GM19328 (cell line): ENCODE measurements around the gene SMAD3.
"Not testable (repeated sequence)": the region's sequence is repeated elsewhere in the genome, so short reads cannot be mapped to it uniquely, and the experiment has no call there.

Experiments used
- ATAC-seq: cut with Tn5 transposase; IDR thresholded peaks from one replicate; pipeline ENCODE4 v1.9.1; 2021; ENCODE audit warnings: mild to moderate bottlenecking, moderate library complexity; ENCODE audit not compliant: unreplicated experiment

SMAD3 gene

DNA sequence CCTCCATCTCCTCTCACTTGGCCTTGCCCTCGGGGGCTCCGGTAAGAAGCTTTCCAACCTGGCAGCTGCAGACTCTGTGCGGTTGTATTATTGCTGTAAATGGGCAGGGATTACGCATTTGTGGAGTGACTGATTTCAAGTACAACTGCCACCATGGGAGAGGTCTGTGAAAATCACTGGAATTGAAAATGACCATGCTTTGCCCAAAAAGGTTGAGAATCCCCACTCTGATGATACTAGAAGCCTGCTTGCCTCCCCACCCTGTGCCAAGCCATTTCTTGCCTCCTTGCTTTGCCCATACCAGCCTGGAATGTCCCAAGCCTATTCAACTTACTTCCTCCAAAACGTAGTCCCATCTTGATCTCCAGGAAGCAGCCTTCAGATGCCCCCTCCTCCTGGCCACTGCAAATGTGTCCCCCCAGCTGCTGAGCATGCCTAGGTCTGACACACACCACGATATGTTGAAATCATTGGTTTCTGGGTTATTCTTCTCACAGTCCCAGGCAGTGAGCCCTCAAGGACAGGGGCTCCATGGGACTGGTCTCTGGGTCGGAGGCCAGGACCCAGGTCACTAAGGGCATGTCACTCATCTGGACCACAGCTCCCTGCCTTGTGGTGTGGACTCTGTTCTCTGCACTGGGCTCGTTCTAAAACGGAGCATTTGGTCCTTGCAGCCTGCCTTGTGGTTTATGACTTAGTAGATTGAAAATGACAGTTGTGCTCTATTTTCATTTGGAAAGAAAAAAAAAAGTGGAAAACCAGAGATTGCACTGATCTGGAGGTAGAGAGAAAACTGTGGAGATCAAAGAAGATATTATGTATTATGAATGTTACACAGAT is 42.9 kb downstream of the SMAD3 start:
- no peak for ATAC-seq

DNA sequence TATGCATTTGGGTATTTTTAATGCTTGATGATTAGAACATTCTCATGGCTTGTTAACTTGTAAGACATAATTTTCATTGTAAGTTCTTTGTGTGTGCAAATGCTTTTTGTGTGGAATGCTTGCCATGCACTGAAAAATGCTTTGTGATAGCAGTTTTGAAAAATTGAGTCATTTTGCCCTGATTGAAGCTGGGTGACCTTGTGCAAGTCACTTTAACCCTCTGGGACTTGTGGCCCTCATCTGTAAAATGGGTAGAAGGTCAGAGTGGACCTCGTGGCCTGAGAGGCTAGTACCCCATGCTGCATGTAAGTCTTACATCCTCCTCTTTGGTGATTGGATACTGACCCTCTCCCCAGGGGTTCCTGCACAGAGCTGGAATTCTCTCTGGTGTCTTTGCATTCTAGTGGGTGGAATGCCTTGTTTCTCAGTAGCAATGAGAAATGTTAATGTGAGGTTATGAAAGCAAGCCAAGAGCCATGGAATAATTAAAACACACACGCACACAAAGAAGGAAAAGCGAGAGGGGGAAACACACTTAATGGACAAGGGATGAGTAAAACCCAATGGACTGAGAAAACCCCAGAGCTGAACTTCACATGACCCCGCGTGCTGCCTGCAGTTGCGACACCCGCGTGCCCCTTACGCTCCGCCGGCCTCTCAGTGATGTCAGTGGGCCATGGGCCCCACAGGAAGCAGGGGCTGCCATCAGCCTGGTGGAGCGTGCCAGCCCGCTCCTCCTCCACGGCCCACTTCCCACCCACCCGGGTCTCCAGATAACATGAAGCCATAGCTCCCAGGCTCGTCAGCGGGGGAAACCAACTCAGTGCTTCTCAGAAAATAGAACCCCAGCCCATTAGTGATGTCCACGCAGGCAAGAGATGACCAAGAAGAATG is 44.0 kb downstream of the SMAD3 start:
- no peak for ATAC-seq

DNA sequence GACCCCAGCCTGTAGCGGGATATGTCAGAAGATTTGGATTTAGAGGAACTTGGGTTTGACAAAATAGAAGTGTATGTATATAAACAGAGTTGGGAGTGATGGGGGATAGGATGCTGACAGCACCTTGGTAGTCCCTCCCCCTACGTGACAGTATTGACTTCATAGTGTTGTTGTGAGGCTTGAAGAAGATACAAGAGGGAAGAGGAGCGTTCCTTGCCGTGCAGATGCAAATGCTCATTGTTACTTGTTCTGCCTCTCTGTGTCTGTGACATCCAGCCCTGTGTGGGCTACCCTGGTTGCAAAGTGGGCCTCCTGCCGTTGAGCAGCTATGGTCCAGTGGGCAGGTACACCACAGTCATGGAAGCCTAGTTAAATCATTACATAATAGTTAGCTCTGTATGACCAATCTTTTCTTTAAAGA is 45.0 kb downstream of the SMAD3 start:
- no peak for ATAC-seq

DNA sequence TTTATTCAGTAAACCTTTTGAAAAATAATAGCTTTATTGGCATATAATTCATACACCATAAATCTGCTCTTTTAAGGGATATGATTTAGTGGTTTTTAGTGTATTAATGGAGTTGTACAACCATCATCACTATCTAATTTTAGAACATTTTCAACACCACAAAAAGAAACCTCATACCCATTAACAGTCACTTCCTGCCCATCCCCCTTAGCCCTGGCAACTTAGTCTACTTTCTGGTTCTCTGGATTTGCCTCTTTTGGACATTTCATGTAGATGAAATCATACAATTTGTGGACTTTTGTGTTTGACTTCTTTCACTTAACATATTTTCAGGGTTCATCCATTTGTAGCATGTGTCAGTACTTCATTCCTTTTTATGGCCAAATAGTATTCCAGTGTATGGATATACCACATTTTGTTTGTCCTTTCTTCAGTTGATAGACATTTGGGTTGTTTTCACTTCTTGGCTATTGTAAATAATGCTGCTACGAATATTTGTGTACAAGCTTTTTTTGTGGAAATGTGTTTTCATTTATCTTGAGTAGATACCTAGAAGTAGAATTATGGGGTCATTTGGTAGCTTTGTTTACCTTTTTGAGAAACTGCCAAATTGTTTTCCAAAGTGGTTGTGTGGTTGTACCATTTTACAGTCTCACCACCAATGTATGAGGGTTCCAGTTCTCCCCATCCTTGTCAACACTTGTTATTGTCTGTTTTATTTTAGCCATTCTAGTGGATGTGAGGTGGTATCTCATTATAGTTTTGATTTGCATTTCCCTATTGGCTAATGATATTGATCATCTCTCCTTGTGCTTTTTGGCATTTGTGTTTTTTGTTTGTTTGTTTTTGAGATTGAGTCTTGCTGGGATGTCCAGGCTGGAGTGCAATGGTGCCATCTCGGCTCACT is 45.8 kb downstream of the SMAD3 start:
- ATAC-seq = no peak

DNA sequence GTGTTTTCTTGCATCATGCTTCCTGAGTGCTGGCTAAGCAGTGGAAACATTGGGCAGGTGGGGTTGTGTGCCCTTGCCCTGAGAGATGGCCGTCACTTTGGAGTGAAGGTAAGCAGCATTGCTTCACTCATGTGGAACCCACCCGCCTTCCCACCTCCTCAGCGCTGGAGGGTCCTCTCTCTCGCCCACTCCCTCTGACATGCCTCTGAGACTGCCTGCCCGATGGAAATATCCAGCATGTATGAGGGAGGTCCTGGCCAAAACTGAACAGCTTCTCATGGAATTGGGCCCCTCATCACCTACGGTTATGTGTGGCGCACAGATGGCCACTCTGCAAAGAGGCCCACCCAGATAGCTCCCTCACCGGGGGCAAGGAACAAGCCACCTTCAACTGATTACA is 48.6 kb downstream of the SMAD3 start:
- ATAC-seq = no peak

DNA sequence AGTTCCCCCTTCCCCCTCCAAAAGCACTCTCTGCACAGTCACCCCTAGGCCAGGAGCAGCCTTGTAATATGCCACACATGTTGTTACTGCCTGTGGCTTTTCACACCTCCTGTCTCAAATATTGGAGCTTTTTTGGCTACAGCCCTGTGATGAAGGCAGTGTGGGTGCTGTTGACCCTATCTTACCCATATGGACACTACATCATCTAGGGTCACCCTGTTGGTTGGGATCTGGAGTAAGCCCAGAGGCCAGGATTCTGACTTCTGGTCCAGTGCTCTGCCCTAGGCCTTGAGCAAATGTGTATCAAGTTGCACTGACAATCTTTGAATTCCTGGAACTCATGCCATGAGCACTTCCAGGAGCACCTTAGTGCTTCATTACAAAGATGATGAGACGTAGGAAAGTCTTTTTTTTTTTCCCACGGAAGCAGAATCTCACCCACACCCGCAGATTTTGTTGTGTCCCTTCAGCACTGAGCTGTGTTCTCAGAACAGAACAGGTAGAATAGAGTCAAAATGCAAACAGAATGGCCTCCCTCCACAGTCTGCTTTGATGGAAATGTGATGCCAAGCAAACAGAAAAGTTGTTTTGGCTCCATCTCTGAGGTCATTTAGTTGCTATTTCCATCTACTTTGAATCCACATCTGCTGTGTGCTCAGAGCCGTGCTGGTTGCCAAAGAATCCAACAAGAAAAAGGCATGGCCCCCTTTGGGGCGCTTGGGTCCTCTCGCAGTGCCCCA is 49.6 kb downstream of the SMAD3 start:
- ATAC-seq = no peak

DNA sequence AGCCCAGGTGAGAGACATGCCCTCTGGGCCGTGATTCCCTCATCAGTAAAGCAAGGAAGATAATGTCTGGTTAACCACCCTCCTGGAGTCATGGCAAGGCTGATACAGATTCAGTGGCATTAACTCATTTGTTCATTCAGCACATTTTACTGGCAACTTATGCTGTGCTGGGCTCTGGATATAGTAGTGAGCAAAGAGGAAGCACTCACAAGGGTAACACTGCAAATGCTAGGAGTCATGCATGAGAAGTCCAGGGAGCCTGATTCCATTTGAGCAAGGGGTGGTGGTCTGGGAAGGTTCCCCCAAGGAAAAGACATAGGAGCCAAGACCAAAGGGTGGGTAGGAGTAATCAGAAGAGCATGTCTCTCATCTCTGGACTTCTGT is 50.2 kb downstream of the SMAD3 start:
- ATAC-seq = no peak

DNA sequence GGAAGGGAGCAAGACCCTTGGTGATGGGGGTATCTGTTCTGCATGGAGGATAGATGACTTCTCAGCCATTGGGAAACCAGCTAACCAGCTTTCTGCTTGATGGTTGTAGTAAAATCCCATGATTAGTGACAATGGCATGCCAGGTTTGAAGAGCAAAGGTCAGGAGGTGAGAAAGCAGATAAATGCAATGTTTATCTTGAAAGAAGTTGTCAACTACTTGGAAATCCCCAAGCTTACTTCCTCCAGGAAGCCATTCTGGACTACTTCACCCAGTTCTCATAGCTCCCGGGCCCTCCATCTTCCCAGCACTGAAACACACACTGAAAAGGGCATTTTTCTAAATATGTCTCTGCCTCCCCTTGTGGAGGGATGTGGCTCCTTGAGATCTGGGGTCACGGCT is 51.3 kb downstream of the SMAD3 start:
- no peak for ATAC-seq

DNA sequence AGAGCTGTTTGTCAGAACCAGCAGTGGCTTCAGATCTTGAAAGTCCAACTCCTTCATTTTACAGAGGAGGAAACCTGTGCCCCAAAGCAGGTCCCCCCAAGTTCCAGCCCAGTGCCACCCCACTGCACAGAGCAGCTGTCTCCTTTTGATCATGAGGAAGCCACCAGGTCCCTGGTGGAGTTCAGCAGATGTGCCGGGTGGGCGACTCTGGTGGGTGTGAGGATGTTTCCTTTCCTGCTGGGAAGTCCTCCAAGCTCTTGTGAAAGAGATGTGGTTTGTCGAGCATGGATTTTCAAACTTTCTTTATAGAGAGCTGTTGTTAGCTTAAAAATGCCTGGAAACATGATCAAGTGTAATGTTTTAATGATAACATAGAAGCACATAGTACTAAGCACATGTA is 52.0 kb downstream of the SMAD3 start:
- no peak for ATAC-seq

DNA sequence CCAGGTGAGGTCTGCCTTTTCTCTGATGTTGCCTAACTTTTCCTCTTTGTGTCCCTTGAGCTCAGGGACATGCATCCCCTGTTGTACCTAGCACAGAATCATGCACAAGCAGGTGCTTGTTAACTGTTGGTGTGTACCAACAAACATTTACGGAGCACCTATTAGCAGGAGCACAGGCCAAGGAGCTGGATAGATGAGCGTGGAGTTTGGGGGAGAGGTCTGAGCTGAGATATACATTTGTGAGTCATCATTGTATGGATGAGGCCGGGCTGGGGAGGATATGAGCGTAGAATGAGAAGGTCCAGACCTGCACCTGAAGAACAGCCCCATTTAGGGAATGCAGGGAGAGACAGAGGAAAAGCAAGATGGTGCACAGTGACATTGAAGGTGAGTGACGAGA is 53.4 kb downstream of the SMAD3 start:
- ATAC-seq = no peak

DNA sequence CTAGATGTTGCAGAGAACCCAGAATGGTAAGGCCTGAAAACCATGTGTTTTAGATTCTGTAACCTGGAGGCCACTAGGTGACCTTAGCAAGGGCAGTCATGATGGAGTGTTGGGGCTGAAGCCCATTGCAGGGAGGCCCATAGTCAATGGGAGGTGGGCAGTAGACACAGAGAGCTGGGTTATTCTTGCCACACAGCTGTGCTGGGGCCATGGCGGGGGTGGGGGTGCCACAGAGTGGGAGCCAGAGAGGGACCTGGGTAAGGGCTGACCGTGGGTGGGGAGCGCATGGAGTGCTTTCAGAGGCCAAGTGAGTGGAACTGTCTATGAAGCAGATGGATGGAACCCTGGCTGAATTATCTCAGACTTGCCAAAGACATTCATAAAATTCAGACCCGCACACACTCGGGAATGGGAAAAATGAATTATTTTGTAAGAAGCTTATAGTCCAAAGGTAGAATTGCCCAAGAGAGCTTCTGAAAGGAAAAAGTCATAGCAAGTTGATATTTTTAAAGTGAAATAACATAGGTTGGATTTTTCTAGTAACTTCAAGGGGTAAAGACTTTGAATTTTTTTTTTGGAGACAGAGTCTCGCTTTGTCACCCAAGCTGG is 53.9 kb downstream of the SMAD3 start:
- no peak for ATAC-seq

DNA sequence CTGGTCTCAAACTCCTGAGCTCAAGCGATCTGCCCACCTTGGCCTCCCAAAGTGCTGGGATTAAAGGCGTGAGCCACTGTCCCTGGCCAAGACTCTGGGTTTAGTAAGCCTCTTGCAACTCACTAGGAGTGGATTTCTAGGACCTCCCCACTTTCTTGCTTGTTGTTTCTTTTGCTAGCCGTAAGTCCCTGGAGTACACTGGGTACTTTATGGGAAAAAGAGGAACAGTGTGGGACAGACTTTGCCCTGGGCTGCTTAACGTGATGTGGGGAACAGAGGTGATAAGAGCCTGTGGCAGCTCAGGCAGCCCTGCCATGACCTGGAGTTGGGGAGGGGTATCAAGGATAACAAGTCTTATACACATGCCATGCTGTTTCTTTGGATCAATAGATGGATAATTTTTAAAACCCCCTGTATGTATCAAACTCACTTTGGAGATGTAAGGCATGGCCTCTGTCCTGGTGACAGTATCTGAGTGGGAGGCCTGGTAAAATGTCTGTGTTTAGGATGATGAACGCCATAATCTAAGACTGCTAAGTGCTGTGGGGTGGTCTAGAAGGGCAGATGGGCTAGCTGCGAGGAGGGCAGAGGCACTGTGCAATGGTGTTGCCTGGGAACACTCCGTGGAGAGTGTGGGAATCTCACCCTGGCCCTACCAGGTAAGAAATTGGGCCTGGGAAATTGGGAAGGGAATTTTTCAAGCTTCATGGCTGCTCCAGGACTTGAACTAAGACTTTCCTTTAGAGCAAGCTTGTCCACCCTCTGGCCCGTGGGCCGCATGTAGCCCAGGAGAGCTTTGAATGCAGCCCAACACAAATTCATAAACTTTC is 54.8 kb downstream of the SMAD3 start:
- ATAC-seq = no peak

DNA sequence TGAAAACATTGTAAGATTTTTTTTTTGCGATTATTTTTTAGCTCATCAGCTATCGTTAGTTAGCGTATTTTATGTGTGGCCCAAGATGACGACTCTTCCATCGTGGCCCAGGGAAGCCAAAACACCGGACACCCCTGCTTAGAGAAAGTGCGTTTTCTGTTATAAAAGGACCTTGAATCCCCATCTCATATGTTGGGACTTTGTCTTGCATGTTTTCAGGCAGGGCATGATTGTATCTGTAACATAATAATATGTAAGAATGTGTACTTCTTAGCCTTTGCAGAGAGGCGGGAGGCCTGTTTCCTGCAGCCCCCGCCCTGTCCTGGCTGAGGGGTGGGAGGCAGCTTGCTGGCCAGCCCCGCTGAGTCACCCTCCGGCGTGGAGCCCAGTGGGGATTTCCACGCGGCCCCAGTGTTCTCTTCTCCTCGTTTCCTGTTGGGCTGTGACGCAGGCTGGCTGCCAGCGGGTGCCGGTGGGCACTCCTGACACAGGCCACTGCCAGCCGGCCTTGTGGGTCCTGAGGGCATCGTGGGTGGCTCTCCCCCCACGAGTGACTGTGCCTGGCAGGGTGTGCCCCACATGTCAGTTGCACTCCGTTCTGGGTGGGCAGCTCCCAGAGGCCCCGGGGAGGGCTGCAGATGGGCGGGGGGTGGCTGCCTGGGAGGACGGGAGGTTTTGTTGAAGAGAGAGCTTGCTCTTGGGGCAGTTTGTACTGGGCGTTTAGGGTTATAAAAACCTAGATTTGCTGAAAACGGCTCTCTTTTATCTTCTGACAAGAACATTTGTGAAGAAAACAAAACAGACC is 55.6 kb downstream of the SMAD3 start:
- peak; percentile 62 for ATAC-seq

DNA sequence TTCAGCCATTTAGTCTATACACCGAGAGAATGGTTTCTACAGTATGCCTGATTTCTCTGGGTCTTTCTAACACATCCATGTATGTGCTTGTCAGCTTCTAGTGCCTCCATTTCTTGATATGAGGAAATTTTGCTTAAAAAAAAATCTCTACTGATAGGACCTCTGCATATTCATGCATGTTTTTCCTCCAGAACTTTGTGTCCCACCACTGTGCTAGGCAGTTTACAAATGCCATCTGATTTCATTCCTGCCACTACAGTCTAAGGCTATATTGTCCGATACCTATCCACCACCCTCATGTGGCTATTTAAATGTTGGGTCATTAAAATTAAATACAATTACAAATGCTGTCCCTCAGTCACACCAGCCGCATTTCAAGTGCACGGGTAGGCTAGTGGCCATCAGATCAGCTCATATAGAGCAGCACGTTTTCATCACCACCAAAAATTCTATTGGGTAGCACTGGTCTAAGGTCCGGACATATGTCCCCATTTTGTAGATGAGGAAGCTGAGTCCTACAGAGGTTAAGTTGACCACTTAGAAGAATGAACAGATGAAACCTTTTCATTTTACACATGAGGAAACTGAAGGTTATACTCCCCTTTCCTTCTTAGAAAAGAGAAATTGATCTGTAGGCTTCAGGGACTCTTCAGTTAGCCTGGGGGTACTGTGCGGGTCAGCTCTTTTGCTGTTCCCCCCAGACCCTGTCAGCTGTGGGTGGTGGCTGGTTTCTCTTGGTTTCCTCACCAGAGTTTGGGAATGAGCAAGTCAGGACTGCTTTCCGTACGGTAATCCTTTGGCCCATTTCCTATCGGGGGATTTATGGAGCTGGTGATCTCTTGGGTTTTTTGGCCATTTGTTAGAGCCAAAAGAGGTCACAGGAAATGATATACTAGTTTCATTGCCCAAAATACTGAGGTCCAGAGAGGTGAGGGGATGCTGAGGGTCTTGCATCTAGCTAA is 56.5 kb downstream of the SMAD3 start:
- ATAC-seq = no peak

DNA sequence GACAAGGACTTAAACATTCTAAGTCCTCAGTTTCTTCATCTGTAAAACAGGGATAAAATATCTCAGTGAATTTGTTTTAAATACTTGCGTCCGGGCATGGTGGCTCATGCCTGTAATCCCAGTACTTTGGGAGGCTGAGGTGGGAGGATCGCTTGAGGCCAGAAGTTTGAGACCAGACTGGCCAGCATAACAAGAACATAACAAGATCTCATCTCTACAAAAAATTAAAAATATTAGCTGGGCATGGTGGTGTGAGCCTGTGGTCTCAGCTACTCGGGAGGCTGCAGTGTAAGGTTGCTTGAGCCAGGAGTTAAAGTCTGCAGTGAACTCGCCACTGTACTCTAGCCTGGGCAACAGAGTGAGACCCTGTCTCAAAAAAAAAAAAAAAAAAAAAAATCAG is 57.4 kb downstream of the SMAD3 start:
- not testable (repeated sequence) for ATAC-seq

DNA sequence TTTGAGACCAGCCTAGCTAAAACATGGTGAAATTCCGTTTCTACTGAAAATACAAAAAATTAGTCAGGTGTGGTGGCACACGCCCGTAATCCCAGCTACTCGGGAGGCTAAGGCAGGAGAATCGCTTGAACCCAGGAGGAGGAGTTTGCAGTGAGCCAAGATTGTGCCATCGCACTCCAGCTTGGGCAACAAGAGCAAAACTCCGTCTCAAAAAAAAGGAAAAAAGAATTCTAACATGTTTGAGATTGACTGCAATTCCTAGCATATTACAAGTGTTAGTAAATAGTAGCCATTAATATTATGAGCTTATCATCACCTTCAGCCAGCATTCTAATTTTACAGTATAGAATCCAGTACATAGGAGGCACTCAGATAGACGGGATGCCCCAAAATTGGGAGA is 57.9 kb downstream of the SMAD3 start:
- not testable (repeated sequence) for ATAC-seq

DNA sequence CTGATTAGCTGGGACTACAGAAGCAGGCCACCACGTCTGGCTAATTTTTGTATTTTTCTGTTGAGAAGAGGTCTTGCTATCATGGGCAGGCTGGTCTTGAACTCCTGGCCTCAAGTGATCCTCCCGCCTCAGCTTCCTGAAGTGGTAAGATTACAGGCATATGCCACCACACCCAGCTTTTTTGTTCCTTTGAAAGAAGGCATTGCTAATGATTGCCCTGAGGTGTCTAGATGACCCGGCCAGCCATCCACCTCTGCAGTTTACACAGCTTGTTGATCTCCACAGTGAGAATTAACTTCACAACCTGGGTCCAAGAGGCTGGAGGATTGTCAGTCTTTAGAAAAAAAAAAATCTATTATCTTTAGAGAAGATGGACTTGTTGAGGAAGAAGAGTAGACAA is 58.7 kb downstream of the SMAD3 start:
- ATAC-seq = no peak
